DND-41 (cell line): ENCODE data around the gene MYO1E.

Source experiments
- ATAC-seq: fragments of 200-7000 bp; cut with Tn5 transposase; 3 replicates; pipeline ENCODE4 v1.9.1; 2021; ENCODE audit warnings: low read depth; ENCODE audit not compliant: insufficient read depth
- DNase-seq: peaks from one replicate; pipeline ENCODE4 v3.0.0-alpha.2; 2020
- H2AFZ ChIP-seq: 2 replicates; pipeline ENCODE4 v1.6.0; 2012; ENCODE audit warnings: low read depth, low read length
- H3K27ac ChIP-seq: 2 replicates; pipeline ENCODE4 v1.5.1; 2012; ENCODE audit warnings: low read length, inconsistent platforms
- H3K27me3 ChIP-seq: fragments of 200-600 bp; sonication (generic); 2 replicates; pipeline ENCODE4 v1.6.0; 2012; ENCODE audit warnings: low read length, mild to moderate bottlenecking, inconsistent platforms; ENCODE audit not compliant: insufficient read depth, poor library complexity
- H3K36me3 ChIP-seq: 2 replicates; pipeline ENCODE4 v1.5.1; 2012; ENCODE audit warnings: low read length, inconsistent platforms; ENCODE audit not compliant: insufficient read depth
- H3K4me1 ChIP-seq: 2 replicates; pipeline ENCODE4 v1.5.1; 2012; ENCODE audit warnings: mild to moderate bottlenecking, low read length; ENCODE audit not compliant: insufficient read depth
- H3K4me2 ChIP-seq: 2 replicates; pipeline ENCODE4 v1.6.0; 2012; ENCODE audit warnings: mild to moderate bottlenecking, moderate library complexity, low read length, inconsistent platforms; ENCODE audit not compliant: insufficient read depth
- H3K4me3 ChIP-seq, 2 experiments: fragments of 200-600 bp in 1 of 2; shearing (Covaris generic) in 1 of 2; 2 replicates each; pipeline ENCODE4 v1.5.1; 2012 to 2016; ENCODE audit warnings: inconsistent platforms in 2 of 2, low read length in 2 of 2, mild to moderate bottlenecking in 2 of 2, low read depth in 1 of 2, moderate library complexity in 1 of 2
- H3K79me2 ChIP-seq: 2 replicates; pipeline ENCODE4 v1.6.0; 2012; ENCODE audit warnings: low read length, inconsistent platforms; ENCODE audit not compliant: insufficient read depth
- H3K9ac ChIP-seq: 2 replicates; pipeline ENCODE4 v1.6.0; 2012; ENCODE audit warnings: low read depth, mild to moderate bottlenecking, inconsistent platforms, low read length, moderate library complexity
- H3K9me3 ChIP-seq: 2 replicates; pipeline ENCODE4 v1.5.1; 2012; ENCODE audit warnings: low read length, moderate library complexity, mild to moderate bottlenecking, inconsistent platforms; ENCODE audit not compliant: insufficient read depth, severe bottlenecking
- H4K20me1 ChIP-seq: 2 replicates; pipeline ENCODE4 v1.6.0; 2012; ENCODE audit warnings: low read length; ENCODE audit not compliant: insufficient read depth
- CTCF ChIP-seq: IDR thresholded peaks from 2 replicates; pipeline ENCODE4 v1.5.1; 2012; ENCODE audit warnings: borderline replicate concordance, low read length, moderate library complexity, mild to moderate bottlenecking; ENCODE audit not compliant: poor library complexity, severe bottlenecking; ENCODE audit errors: extremely low read depth
- EZH2 ChIP-seq: IDR thresholded peaks from 3 replicates; pipeline ENCODE4 v1.6.1; 2012; ENCODE audit warnings: borderline replicate concordance, low read depth, mild to moderate bottlenecking, moderate library complexity, low read length, inconsistent platforms; ENCODE audit not compliant: severe bottlenecking

MYO1E gene

GRCh38 chr15:59291213-59291549 is 81.5 kb downstream of the MYO1E start:
- ATAC-seq (no peak), DNase-seq (no peak)
- Histone ChIP-seq H3K9ac (no peak overlapping the region), H3K27ac (no peak overlapping the region), H3K4me2 (no peak overlapping the region), H3K9me3 (no peaks in the 10 kb centered on the region), H3K79me2 (no peaks in the 10 kb centered on the region), H4K20me1 (no peaks in the 10 kb centered on the region), H2AFZ (no peak overlapping the region), H3K27me3 (peaks cover 8% of the 10 kb centered on the region), H3K4me3 (no peak overlapping the region), H3K36me3 (no peaks in the 10 kb centered on the region), H3K4me1 (no peaks in the 10 kb centered on the region)
- TF ChIP-seq EZH2 (no peak), CTCF (no peak)

GRCh38 chr15:59290295-59291212 is 82.1 kb downstream of the MYO1E start:
- Histone ChIP-seq H3K4me1 (no peaks in the 10 kb centered on the region), H3K36me3 (no peaks in the 10 kb centered on the region), H3K9me3 (no peaks in the 10 kb centered on the region), H4K20me1 (no peaks in the 10 kb centered on the region), H3K79me2 (no peaks in the 10 kb centered on the region), H3K4me3 (no peak overlapping the region), H2AFZ (no peak overlapping the region), H3K27ac (no peak overlapping the region), H3K9ac (no peak overlapping the region), H3K27me3 (peaks cover 8% of the 10 kb centered on the region), H3K4me2 (no peak overlapping the region)
- ATAC-seq (no peak), DNase-seq (no peak)
- TF ChIP-seq EZH2 (no peak), CTCF (no peak)

- Histone ChIP-seq H4K20me1 (no peaks in the 10 kb centered on the region), H3K4me1 (no peaks in the 10 kb centered on the region), H3K27me3 (peaks cover 8% of the 10 kb centered on the region), H3K36me3 (no peaks in the 10 kb centered on the region), H2AFZ (no peak overlapping the region), H3K9me3 (no peaks in the 10 kb centered on the region), H3K4me3 (no peak overlapping the region), H3K9ac (no peak overlapping the region), H3K4me2 (no peak overlapping the region), H3K79me2 (no peaks in the 10 kb centered on the region), H3K27ac (no peak overlapping the region)
- TF ChIP-seq EZH2 (no peak), CTCF (no peak)
- no peak for ATAC-seq
- no peak for DNase-seq
Observed at GRCh38 chr15:59289574-59289973, 83.1 kb downstream of the MYO1E start.
